H1 (cell line): ENCODE measurements around the gene CBL. TPM values are rescaled to one million over a fixed set of nuclear protein-coding genes. Genes with fewer than 3 reads are reported as not detected.

Experiments
- CTCF ChIA-PET: fragments of 300-600 bp; sonication (Branson Sonifier 250); formaldehyde crosslinking; loops from one replicate; lab custom pipeline; 2021; ENCODE audit not compliant: partially characterized antibody; lab: Charles Lee
- POLR2A ChIA-PET: fragments of 300-600 bp; sonication (Branson Sonifier 250); formaldehyde crosslinking; loops from one replicate; lab custom pipeline; 2021; ENCODE audit warnings: inconsistent platforms; ENCODE audit not compliant: partially characterized antibody; lab: Charles Lee
- DNase-seq, 2 experiments: peaks; one replicate each; pipeline versions ENCODE4 v3.0.0 to v3.0.0-alpha.2; 2010 to 2022; ENCODE audit warnings: low spot score in 2 of 2, low read depth in 1 of 2, mixed read lengths in 1 of 2
- FAIRE-seq: peaks from 2 replicates; lab custom pipeline; 2011; peaks lifted over from hg19 to GRCh38; lab: Jason Lieb, UNC
- H2AFZ ChIP-seq: 2 replicates; pipeline ENCODE4 v1.8.1; 2012; ENCODE audit warnings: low read length, inconsistent platforms
- H2AK5ac ChIP-seq: 2 replicates; pipeline ENCODE4 v1.6.1; 2013; ENCODE audit warnings: low read depth, low read length
- H2BK120ac ChIP-seq: replicated peaks from 2 replicates; pipeline ENCODE3; 2013; ENCODE audit warnings: low read depth, low read length, inconsistent platforms
- H2BK12ac ChIP-seq: 2 replicates; pipeline ENCODE4 v1.6.1; 2013; ENCODE audit warnings: low read depth, low read length
- H2BK15ac ChIP-seq: 2 replicates; pipeline ENCODE4 v1.6.1; 2013; ENCODE audit warnings: low read length
- H2BK20ac ChIP-seq: 2 replicates; pipeline ENCODE4 v1.6.1; 2013; ENCODE audit warnings: low read length
- H2BK5ac ChIP-seq: 2 replicates; pipeline ENCODE4 v1.6.1; 2013; ENCODE audit warnings: low read depth, low read length
- H3K14ac ChIP-seq: 2 replicates; pipeline ENCODE4 v1.6.1; 2013; ENCODE audit warnings: inconsistent platforms; ENCODE audit not compliant: insufficient read length
- H3K18ac ChIP-seq: 2 replicates; pipeline ENCODE4 v1.6.1; 2013; ENCODE audit warnings: low read length; ENCODE audit errors: extremely low read depth
- H3K23ac ChIP-seq: 2 replicates; pipeline ENCODE4 v1.6.1; 2013; ENCODE audit warnings: inconsistent platforms; ENCODE audit not compliant: insufficient read length
- H3K23me2 ChIP-seq: 2 replicates; pipeline ENCODE4 v1.6.1; 2013; ENCODE audit warnings: low read depth, low read length
- H3K27ac ChIP-seq: 2 replicates; pipeline ENCODE4 v1.6.1; 2011; ENCODE audit warnings: low read depth, low read length, inconsistent platforms
- H3K27me3 ChIP-seq, 4 experiments: replicated peaks in 1 of 4; 1 replicate in 1 of 4; 2 replicates in 3 of 4; pipeline versions ENCODE4 v1.6.1 to v1.8.1; 2011 to 2013; ENCODE audit warnings: low read length in 3 of 4, mild to moderate bottlenecking in 3 of 4, inconsistent platforms in 2 of 4, mixed read lengths in 2 of 4, moderate library complexity in 1 of 4; ENCODE audit not compliant: control insufficient read depth in 3 of 4, insufficient read depth in 3 of 4; ENCODE audit errors: extremely low read depth in 1 of 4
- H3K36me3 ChIP-seq, 4 experiments: 2 replicates each; pipeline versions ENCODE4 v1.6.1 to v1.8.1; 2011 to 2013; ENCODE audit warnings: mild to moderate bottlenecking in 4 of 4, low read length in 3 of 4, moderate library complexity in 2 of 4, control low read depth in 1 of 4, inconsistent platforms in 1 of 4; ENCODE audit not compliant: insufficient read depth in 4 of 4, control insufficient read depth in 2 of 4
- H3K4ac ChIP-seq: replicated peaks from 2 replicates; pipeline ENCODE3; 2013; ENCODE audit warnings: low read length, low read depth, mixed read lengths, inconsistent platforms; ENCODE audit not compliant: insufficient read length
- H3K4me1 ChIP-seq, 4 experiments: replicated peaks in 1 of 4; 1 replicate in 1 of 4; 2 replicates in 3 of 4; pipeline versions ENCODE4 v1.6.1 to v1.8.1; 2011 to 2013; ENCODE audit warnings: low read length in 3 of 4, inconsistent platforms in 2 of 4, mixed read lengths in 1 of 4; ENCODE audit not compliant: insufficient read depth in 4 of 4, control insufficient read depth in 3 of 4
- H3K4me2 ChIP-seq, 2 experiments: 2 replicates each; pipeline versions ENCODE4 v1.6.1 to v1.8.1; 2011 to 2013; ENCODE audit warnings: low read depth in 2 of 2, low read length in 2 of 2, control low read depth in 1 of 2, inconsistent platforms in 1 of 2, mild to moderate bottlenecking in 1 of 2; ENCODE audit not compliant: insufficient read depth in 1 of 2
- H3K4me3 ChIP-seq, 4 experiments: fragments of 200-600, 300-600 bp in 1 of 4; sonication (generic), shearing (Covaris generic), sonication (Bioruptor Twin) in 1 of 4; 2 replicates each; pipeline versions ENCODE4 v1.5.1 to v1.8.1; 2011 to 2016; ENCODE audit warnings: low read length in 4 of 4, low read depth in 3 of 4, control low read depth in 2 of 4, inconsistent platforms in 2 of 4, mild to moderate bottlenecking in 2 of 4, mixed read lengths in 1 of 4, moderate library complexity in 1 of 4; ENCODE audit not compliant: insufficient read depth in 2 of 4; ENCODE audit errors: extremely low read depth in 1 of 4
- H3K56ac ChIP-seq: replicated peaks from 2 replicates; pipeline ENCODE3; 2013; ENCODE audit warnings: low read depth, mild to moderate bottlenecking, mixed read lengths, low read length, inconsistent platforms; ENCODE audit not compliant: insufficient read length
- H3K79me1 ChIP-seq: 2 replicates; pipeline ENCODE4 v1.6.1; 2013; ENCODE audit warnings: low read depth, low read length, control low read depth
- H3K79me2 ChIP-seq, 2 experiments: 2 replicates each; pipeline versions ENCODE4 v1.6.1 to v1.8.1; 2012 to 2013; ENCODE audit warnings: low read length in 2 of 2, mild to moderate bottlenecking in 2 of 2, inconsistent platforms in 1 of 2; ENCODE audit not compliant: insufficient read depth in 2 of 2, control insufficient read depth in 1 of 2
- H3K9ac ChIP-seq, 4 experiments: replicated peaks in 1 of 4; 1 replicate in 1 of 4; 2 replicates in 3 of 4; pipeline versions ENCODE4 v1.6.1 to v1.8.1; 2011 to 2013; ENCODE audit warnings: low read depth in 3 of 4, low read length in 3 of 4, control low read depth in 2 of 4, mild to moderate bottlenecking in 2 of 4, moderate library complexity in 2 of 4, inconsistent platforms in 1 of 4; ENCODE audit errors: extremely low read depth in 1 of 4
- H3K9me3 ChIP-seq, 2 experiments: 2 replicates each; pipeline versions ENCODE4 v1.6.1 to v1.8.1; 2012 to 2013; ENCODE audit warnings: mild to moderate bottlenecking in 2 of 2, moderate library complexity in 2 of 2, control low read depth in 1 of 2, inconsistent platforms in 1 of 2, low read depth in 1 of 2, low read length in 1 of 2, mixed read lengths in 1 of 2; ENCODE audit not compliant: insufficient read depth in 2 of 2
- H4K20me1 ChIP-seq, 2 experiments: replicated peaks in 1 of 2; 2 replicates each; pipeline versions ENCODE3 to v1.8.1; 2011 to 2013; ENCODE audit warnings: inconsistent platforms in 2 of 2, low read length in 2 of 2, mild to moderate bottlenecking in 1 of 2; ENCODE audit not compliant: insufficient read depth in 2 of 2, control insufficient read depth in 1 of 2
- H4K5ac ChIP-seq: 2 replicates; pipeline ENCODE4 v1.6.1; 2013; ENCODE audit warnings: low read length, low read depth, mixed read lengths, inconsistent platforms; ENCODE audit not compliant: insufficient read length
- H4K8ac ChIP-seq: 2 replicates; pipeline ENCODE4 v1.8.0; 2013; ENCODE audit warnings: mild to moderate bottlenecking, moderate library complexity, low read length, inconsistent platforms; ENCODE audit not compliant: insufficient read depth; ENCODE audit errors: extremely low read depth
- H4K91ac ChIP-seq: replicated peaks from 2 replicates; pipeline ENCODE3; 2013; ENCODE audit warnings: low read length, mixed read lengths, inconsistent platforms; ENCODE audit not compliant: insufficient read length
- BACH1 ChIP-seq: IDR thresholded peaks from 2 replicates; pipeline ENCODE4 v1.6.1; 2012; ENCODE audit warnings: low read length, improper control_type of control experiment
- BCL11A ChIP-seq, 2 experiments: IDR thresholded peaks; one replicate each; pipeline ENCODE4 v1.6.1; 2011; ENCODE audit warnings: low read depth in 2 of 2, low read length in 2 of 2, mild to moderate bottlenecking in 2 of 2
- CEBPB ChIP-seq: IDR thresholded peaks from 2 replicates; pipeline ENCODE4 v1.6.1; 2012; ENCODE audit warnings: low read depth, low read length
- CREB1 ChIP-seq: IDR thresholded peaks from 2 replicates; pipeline ENCODE4 v1.6.1; 2012; ENCODE audit warnings: inconsistent platforms
- GTF2F1 ChIP-seq: IDR thresholded peaks from 2 replicates; pipeline ENCODE4 v1.6.1; 2012; ENCODE audit warnings: low read depth, low read length, improper control_type of control experiment, borderline replicate concordance
- KDM4A ChIP-seq: IDR thresholded peaks from one replicate; pipeline ENCODE4 v1.7.1; 2012; ENCODE audit warnings: low read depth, mild to moderate bottlenecking, moderate library complexity, low read length, inconsistent platforms; ENCODE audit not compliant: severe bottlenecking
- RBBP5 ChIP-seq: IDR thresholded peaks from 2 replicates; pipeline ENCODE4 v1.7.1; 2012; ENCODE audit warnings: low read depth, mild to moderate bottlenecking, inconsistent platforms, low read length, moderate library complexity, borderline replicate concordance
- RNF2 ChIP-seq: fragments of 200-900, 300-1000 bp; sonication (generic); IDR thresholded peaks from 2 replicates; pipeline ENCODE4 v1.7.1; 2016; ENCODE audit warnings: borderline replicate concordance, low read depth, mild to moderate bottlenecking, antibody characterized with exemption, low read length; ENCODE audit not compliant: poor library complexity, severe bottlenecking; ENCODE audit errors: missing control alignments
- SIX5 ChIP-seq: IDR thresholded peaks from 2 replicates; pipeline ENCODE4 v1.6.1; 2011; ENCODE audit warnings: mild to moderate bottlenecking, low read depth, low read length
- SRF ChIP-seq: IDR thresholded peaks from 2 replicates; pipeline ENCODE4 v1.6.1; 2011; ENCODE audit warnings: mild to moderate bottlenecking, low read depth, low read length, moderate library complexity
- TCF12 ChIP-seq: IDR thresholded peaks from 2 replicates; pipeline ENCODE4 v1.6.1; 2011; ENCODE audit warnings: low read depth, mild to moderate bottlenecking, low read length
- ZNF274 ChIP-seq: IDR thresholded peaks from 2 replicates; pipeline ENCODE4 v1.7.0; 2012; ENCODE audit warnings: low read length, borderline replicate concordance; ENCODE audit errors: extremely low read depth
- WGBS, 2 experiments: shearing (Covaris generic) in 1 of 2; methylation state at CpG; one replicate each; pipeline versions ENCODE4 v1.1.6 to v1.1.7; 2013 to 2015; ENCODE audit warnings: low lambda C conversion rate in 2 of 2, mixed read lengths in 2 of 2, inconsistent platforms in 1 of 2, low coverage in 1 of 2, missing lambda C conversion rate in 1 of 2; ENCODE audit not compliant: insufficient replicate concordance in 2 of 2, insufficient coverage in 1 of 2, insufficient read length in 1 of 2; ENCODE audit errors: extremely low coverage in 1 of 2, missing lambda C conversion rate in 1 of 2; 5-methylcytosine and 5-hydroxymethylcytosine counted together
- polyA plus RNA-seq, 7 experiments: library from polyadenylated mRNA; depleted of rRNA in 3 of 7; stranded (reverse) in 5 of 7; unstranded in 2 of 7; fragments of >200 nt in 5 of 7; fragments of 200-250 nt in 2 of 7; gene quantifications; 1 replicate in 5 of 7; 2 replicates in 1 of 7; 4 replicates in 1 of 7; pipeline versions ENCODE4 v1.2.1 to v1.2.3, GENCODE V29; 2011 to 2013; ENCODE audit warnings: missing spikeins in 2 of 7, mixed read lengths in 2 of 7
- total RNA-seq: library from RNA; stranded (reverse); fragmentation: NEBNext Ultra II Directional; extraction: Animal tissue kit (Norgen Biotek cat#: 25700); gene quantifications from 2 replicates; pipeline ENCODE4 v1.2.1, GENCODE V29; 2021

CBL gene
- total and polyA plus RNA-seq, 2 of the 8 experiments (the other 6 are each of a cell fraction or from before 2014, with no cell fraction given), result 23.1 to 57.8 TPM

GRCh38 chr11:119320240-119320775 is 114.2 kb downstream of the CBL start:
- peak in 1 of 2 experiments; percentile 72 for DNase-seq
- Histone ChIP-seq H4K5ac (no peak overlapping the region), H3K18ac (peak overlapping the region; percentile 85), H2BK20ac (0 out of 2 replicates have a peak overlapping the region, but pooled peaks have one; percentile 61), H3K23ac (no peak overlapping the region), H3K4ac (no peak overlapping the region), H3K23me2 (peaks cover 29% of the 10 kb centered on the region), H2AK5ac (no peak overlapping the region; the same call in 1 of the 2 replicates), H2BK5ac (peak overlapping the region; percentile 91; the same call in 1 of the 2 replicates), H3K56ac (no peak overlapping the region), H3K27ac (no peak overlapping the region), H3K79me2 (no peaks in the 10 kb centered on the region), H3K4me2 (peak overlapping the region; percentile 83 to 97), H3K27me3 (peaks cover 5 to 34% (median 27%) of the 10 kb centered on the region in 4 experiments), H4K91ac (peak overlapping the region; percentile 94), H3K4me1 (peaks cover 11 to 49% (median 43%) of the 10 kb centered on the region in 4 experiments), H2AFZ (no peak overlapping the region), H2BK15ac (peak overlapping the region; percentile 72), H3K9ac (peak overlapping the region in 2 of 4 experiments; percentile 42 to 45; a peak in 4 of 7 replicates), H2BK120ac (peak overlapping the region; percentile 3), H4K20me1 (peaks cover 2% of the 10 kb centered on the region in 2 experiments), H3K14ac (no peak overlapping the region), H3K79me1 (no peaks in the 10 kb centered on the region), H3K9me3 (no peaks in the 10 kb centered on the region), H4K8ac (peak overlapping the region; percentile 88), H2BK12ac (peak overlapping the region; percentile 98; the same call in 1 of the 2 replicates), H3K4me3 (peak overlapping the region; percentile 39 to 68 (median 54)), H3K36me3 (no peaks in the 10 kb centered on the region)
- WGBS, 2 experiments, result 18% methylated on average over 6 of the region's 17 CpGs; no CpG with 5 or more reads in 1 of the 2 experiments
- FAIRE-seq, result no peak
- ChIA-PET POLR2A (interaction anchor here (1.0 to 5.2 kb wide), 8 partner anchors 9 to 236 kb away, joined by 3 to 29 read pairs (median 6); partner anchors contain the start of genes C1QTNF5, HMBS and RNF26), CTCF (interaction anchor here (1.2 to 16.8 kb wide), 5 partner anchors 11 to 154 kb away, joined by 4 to 415 read pairs (median 55); partner anchors contain the start of genes C1QTNF5, MFRP and RNF26)
- TF ChIP-seq CEBPB, result no peak
- no peak for TF ChIP-seq SIX5
- TF ChIP-seq GTF2F1, result no peak
- TF ChIP-seq CREB1, result peak; percentile 45; the same call in 1 of the 2 replicates
- no peak for TF ChIP-seq BACH1
- TF ChIP-seq SRF, result no peak
- TF ChIP-seq RNF2, result no peak
- 0 out of 2 replicates have a peak, but pooled peaks have one; percentile 29 for TF ChIP-seq RBBP5
- no peak for TF ChIP-seq ZNF274
- TF ChIP-seq KDM4A, result peak; percentile 11
- no peak for TF ChIP-seq BCL11A (IDR thresholded peaks at IDR 0.05; ENCODE audit: low read depth in 2 of 2, low read length in 2 of 2)
- TF ChIP-seq TCF12, result no peak
